Calu3 (cell line): ENCODE results near the gene GLIS1. TPM values are rescaled to one million over a fixed set of nuclear protein-coding genes. Genes with fewer than 3 reads are reported as not detected.

Experiments used
- BruUV-seq: library from RNA; stranded (reverse); fragments of 400-500 nt; replicated peaks from 2 replicates; lab custom pipeline; 2021; lab: Mats Ljungman, UMichigan
- CTCF ChIA-PET: fragments of 300-600 bp; sonication (Branson Sonifier 250); formaldehyde crosslinking; loops from one replicate; lab custom pipeline; 2022; ENCODE audit warnings: antibody characterized with exemption; lab: Charles Lee
- DNase-seq: peaks from one replicate; pipeline ENCODE4 v3.0.0; 2022
- H3K27ac Mint-ChIP-seq: one replicate; pipeline ENCODE4 v1.8.0; 2022; ENCODE audit warnings: mixed read lengths; ENCODE audit not compliant: unreplicated experiment
- H3K27me3 Mint-ChIP-seq: one replicate; pipeline ENCODE4 v1.8.0; 2022; ENCODE audit warnings: mixed read lengths; ENCODE audit not compliant: unreplicated experiment
- H3K36me3 Mint-ChIP-seq: one replicate; pipeline ENCODE4 v1.8.0; 2022; ENCODE audit warnings: mild to moderate bottlenecking, moderate library complexity, mixed read lengths; ENCODE audit not compliant: insufficient read depth, unreplicated experiment
- H3K4me1 Mint-ChIP-seq: one replicate; pipeline ENCODE4 v1.8.0; 2022; ENCODE audit warnings: mild to moderate bottlenecking, low read depth, mixed read lengths; ENCODE audit not compliant: unreplicated experiment
- H3K4me3 Mint-ChIP-seq: one replicate; pipeline ENCODE4 v1.8.0; 2022; ENCODE audit warnings: mild to moderate bottlenecking, low read depth, moderate library complexity, mixed read lengths; ENCODE audit not compliant: unreplicated experiment
- H3K9me3 Mint-ChIP-seq: one replicate; pipeline ENCODE4 v1.8.0; 2022; ENCODE audit warnings: low read depth, mixed read lengths; ENCODE audit not compliant: unreplicated experiment
- intact Hi-C: fragments of 100-400 bp; cut with micrococcal nuclease; formaldehyde crosslinking; loops from one replicate; pipeline ENCODE4 v1.10.0; 2022; ENCODE audit not compliant: unreplicated experiment
- total RNA-seq: library from RNA; stranded (reverse); gene quantifications from 2 replicates; pipeline ENCODE4 v1.2.3, GENCODE V29; 2022
- TF ChIP-seq, protein P1 (sequence below): fragments of 200-600 bp; IDR thresholded peaks from one replicate; pipeline ENCODE4 v1.8.0; 2022; ENCODE audit warnings: antibody characterized with exemption; ENCODE audit not compliant: unreplicated experiment

The GLIS1 gene
- total RNA-seq, 1 experiment from 2014 or later, result not detected

DNA sequence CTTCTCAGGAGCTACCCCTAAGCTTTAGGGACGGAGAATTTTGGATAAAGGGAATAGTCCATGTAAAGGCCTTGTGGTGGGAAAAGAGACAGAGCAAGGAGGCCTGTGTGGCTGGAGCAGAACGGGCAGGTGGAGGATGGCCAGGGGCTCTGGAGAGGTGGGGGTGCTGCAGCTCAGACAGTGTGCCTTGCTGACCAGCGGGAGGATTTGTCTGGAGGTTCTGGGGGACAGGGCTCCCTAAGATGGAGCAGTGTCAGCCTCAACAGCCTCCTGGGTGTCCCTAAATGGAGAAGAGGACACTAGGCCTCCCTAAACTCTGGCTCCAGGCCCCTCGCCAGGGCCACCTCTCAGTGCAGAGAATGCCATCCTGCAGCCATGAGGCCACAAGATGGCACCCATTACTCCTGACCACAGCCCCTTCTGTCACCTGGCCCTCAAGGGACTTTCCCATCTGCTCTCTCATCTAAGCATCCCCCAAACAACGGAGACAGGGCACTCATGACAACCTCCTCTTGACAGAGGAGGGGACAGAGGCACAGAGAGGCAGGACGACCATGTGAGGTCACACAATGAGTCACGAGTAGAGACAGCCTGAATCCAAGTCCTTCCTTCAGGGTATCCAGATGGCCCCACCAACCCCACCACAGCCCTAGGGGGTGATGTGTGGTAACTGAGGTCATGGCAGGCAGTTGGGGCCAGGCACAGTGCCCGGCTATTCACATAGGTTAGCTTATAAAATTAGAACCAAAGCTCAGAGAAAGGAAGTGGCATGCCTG is 185.0 kb downstream of the GLIS1 start:
- CTCF ChIA-PET, result no interaction called here
- no TSS peak for BruUV-seq
- H3K4me3 Mint-ChIP-seq, result no peak overlapping the region
- H3K27me3 Mint-ChIP-seq, result peaks cover 69% of the 10 kb centered on the region
- no peaks in the 10 kb centered on the region for H3K9me3 Mint-ChIP-seq
- H3K27ac Mint-ChIP-seq, result no peak overlapping the region
- intact Hi-C loops, result no loop called here
- no peaks in the 10 kb centered on the region for H3K4me1 Mint-ChIP-seq
- H3K36me3 Mint-ChIP-seq, result no peaks in the 10 kb centered on the region
- no peak for DNase-seq
- TF ChIP-seq, protein P1, sequence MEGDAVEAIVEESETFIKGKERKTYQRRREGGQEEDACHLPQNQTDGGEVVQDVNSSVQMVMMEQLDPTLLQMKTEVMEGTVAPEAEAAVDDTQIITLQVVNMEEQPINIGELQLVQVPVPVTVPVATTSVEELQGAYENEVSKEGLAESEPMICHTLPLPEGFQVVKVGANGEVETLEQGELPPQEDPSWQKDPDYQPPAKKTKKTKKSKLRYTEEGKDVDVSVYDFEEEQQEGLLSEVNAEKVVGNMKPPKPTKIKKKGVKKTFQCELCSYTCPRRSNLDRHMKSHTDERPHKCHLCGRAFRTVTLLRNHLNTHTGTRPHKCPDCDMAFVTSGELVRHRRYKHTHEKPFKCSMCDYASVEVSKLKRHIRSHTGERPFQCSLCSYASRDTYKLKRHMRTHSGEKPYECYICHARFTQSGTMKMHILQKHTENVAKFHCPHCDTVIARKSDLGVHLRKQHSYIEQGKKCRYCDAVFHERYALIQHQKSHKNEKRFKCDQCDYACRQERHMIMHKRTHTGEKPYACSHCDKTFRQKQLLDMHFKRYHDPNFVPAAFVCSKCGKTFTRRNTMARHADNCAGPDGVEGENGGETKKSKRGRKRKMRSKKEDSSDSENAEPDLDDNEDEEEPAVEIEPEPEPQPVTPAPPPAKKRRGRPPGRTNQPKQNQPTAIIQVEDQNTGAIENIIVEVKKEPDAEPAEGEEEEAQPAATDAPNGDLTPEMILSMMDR, result no peak

GRCh38 chr1:53552981-53553733 is 185.8 kb downstream of the GLIS1 start:
- no peak overlapping the region for H3K27ac Mint-ChIP-seq
- H3K27me3 Mint-ChIP-seq, result peaks cover 69% of the 10 kb centered on the region
- H3K9me3 Mint-ChIP-seq, result no peaks in the 10 kb centered on the region
- intact Hi-C loops, result no loop called here
- H3K4me3 Mint-ChIP-seq, result no peak overlapping the region
- TF ChIP-seq, protein P1, result no peak
- H3K4me1 Mint-ChIP-seq, result no peaks in the 10 kb centered on the region
- no peaks in the 10 kb centered on the region for H3K36me3 Mint-ChIP-seq
- CTCF ChIA-PET, result no interaction called here
- no TSS peak for BruUV-seq
- DNase-seq, result no peak

DNA sequence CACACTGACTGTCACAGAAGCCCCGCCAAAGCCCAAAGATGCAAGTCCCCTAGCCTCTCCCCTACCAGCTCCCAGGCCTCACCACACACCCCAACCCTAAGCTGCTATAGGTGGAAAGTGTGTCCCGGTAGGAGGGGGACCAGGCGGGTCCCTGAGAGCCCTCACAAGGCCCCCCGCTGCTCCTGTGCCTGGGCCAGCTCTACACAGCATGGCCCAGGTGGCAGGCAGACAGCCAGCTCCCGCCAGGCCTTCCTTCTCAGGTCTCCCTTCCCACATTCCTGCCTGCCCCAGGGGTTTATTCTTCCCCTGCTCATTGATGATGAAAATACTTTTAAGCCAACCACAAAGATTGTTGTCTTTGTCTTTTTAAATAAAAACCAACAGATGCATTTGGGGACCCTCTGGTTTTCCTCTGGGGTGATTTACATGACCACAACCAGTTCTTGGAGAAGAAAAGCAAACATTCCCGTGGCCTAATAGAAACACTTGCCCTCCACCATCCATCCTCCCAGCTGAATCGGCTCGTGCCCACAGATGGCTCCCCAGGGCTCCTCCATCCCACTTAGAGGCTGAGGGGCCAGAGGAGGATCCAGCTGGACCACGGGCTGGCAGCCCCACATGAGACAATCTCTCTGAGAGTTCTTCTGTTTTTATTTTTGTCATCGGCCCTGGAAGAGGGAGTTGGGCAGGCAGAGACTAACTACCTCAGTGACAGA is 186.7 kb downstream of the GLIS1 start:
- BruUV-seq, result no TSS peak
- CTCF ChIA-PET, result no interaction called here
- no peak overlapping the region for H3K4me3 Mint-ChIP-seq
- H3K4me1 Mint-ChIP-seq, result no peaks in the 10 kb centered on the region
- H3K27me3 Mint-ChIP-seq, result peaks cover 69% of the 10 kb centered on the region
- no peaks in the 10 kb centered on the region for H3K9me3 Mint-ChIP-seq
- no peak overlapping the region for H3K27ac Mint-ChIP-seq
- TF ChIP-seq, protein P1, result no peak
- no peak for DNase-seq
- intact Hi-C loops, result no loop called here
- H3K36me3 Mint-ChIP-seq, result no peaks in the 10 kb centered on the region

DNA sequence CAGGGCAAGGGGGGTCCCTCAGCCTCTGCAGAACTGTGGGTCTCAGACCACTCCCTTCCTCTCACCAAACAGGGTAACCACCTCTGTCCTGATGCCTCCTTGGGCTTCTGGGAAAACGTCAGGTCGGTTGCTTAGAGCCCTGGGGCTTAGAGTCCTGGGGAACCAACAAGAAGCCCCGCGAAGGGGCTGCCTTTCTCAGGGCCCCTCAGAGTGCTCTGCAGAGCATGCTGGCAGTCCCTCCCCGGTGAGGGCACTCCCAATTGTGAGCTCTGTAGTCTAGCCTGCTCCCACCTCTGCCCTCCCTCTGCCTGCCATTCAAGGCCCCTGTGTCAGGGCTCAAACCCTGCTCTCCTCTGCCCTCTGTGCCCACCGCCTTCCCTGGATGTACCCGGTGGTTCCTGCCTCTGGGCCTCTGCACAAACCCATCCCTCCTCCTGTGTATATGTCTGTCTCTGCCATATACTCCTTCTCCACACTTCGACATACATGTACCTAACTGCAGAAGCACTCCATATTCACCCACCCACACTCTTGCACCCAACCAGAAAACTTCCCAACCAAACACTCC is 187.5 kb downstream of the GLIS1 start:
- Mint-ChIP-seq H3K36me3 (no peaks in the 10 kb centered on the region), H3K27ac (no peak overlapping the region), H3K4me3 (no peak overlapping the region), H3K9me3 (no peaks in the 10 kb centered on the region), H3K27me3 (peaks cover 75% of the 10 kb centered on the region), H3K4me1 (no peaks in the 10 kb centered on the region)
- no TSS peak for BruUV-seq
- TF ChIP-seq, protein P1, result no peak
- CTCF ChIA-PET, result no interaction called here
- no peak for DNase-seq
- intact Hi-C loops, result no loop called here
